GM12878 (cell line): ENCODE results near the gene PLEKHA5. TPM values are rescaled to one million over a fixed set of nuclear protein-coding genes. Genes with fewer than 3 reads are reported as not detected.

ENCODE experiments used
- ATAC-seq: fragments of 200-7000 bp; cut with Tn5 transposase; 3 replicates; pipeline ENCODE4 v1.9.1; 2020; ENCODE audit warnings: mild to moderate bottlenecking, moderate library complexity
- BruUV-seq: library from RNA; stranded (reverse); fragments of 400-500 nt; replicated peaks from 2 replicates; lab custom pipeline; 2021; lab: Mats Ljungman, UMichigan
- CTCF ChIA-PET: fragments of 300-600 bp; sonication (Branson Sonifier 250); formaldehyde crosslinking; extraction: SDS; loops from one replicate; lab custom pipeline; 2021; ENCODE audit warnings: inconsistent platforms; lab: Yijun Ruan, JAX
- POLR2A ChIA-PET: fragments of 350-600 bp; formaldehyde crosslinking; extraction: SDS; loops from one replicate; lab custom pipeline; 2021; ENCODE audit warnings: inconsistent platforms; lab: Charles Lee
- RAD21 ChIA-PET: fragments of 300-600 bp; sonication (Branson Sonifier 250); formaldehyde crosslinking; loops from one replicate; lab custom pipeline; 2023; ENCODE audit warnings: antibody characterized with exemption; ENCODE audit not compliant: unreplicated experiment; lab: Charles Lee
- SMC1A ChIA-PET: fragments of 300-600 bp; sonication (Branson Sonifier 250); formaldehyde crosslinking; loops from one replicate; lab custom pipeline; 2023; ENCODE audit not compliant: unreplicated experiment, uncharacterized antibody; lab: Charles Lee
- DNase-seq: peaks from one replicate; pipeline ENCODE4 v3.0.0-alpha.2; 2011; ENCODE audit warnings: low read depth, low spot score
- FAIRE-seq: peaks from 3 replicates; lab custom pipeline; 2011; peaks lifted over from hg19 to GRCh38; lab: Jason Lieb, UNC
- H2AFZ ChIP-seq: 2 replicates; pipeline ENCODE4 v1.6.0; 2011; ENCODE audit warnings: low read depth, low read length, control low read depth; ENCODE audit not compliant: control insufficient read depth
- H3K27ac ChIP-seq: 2 replicates; pipeline ENCODE4 v1.5.1; 2011; ENCODE audit warnings: control low read depth; ENCODE audit not compliant: control insufficient read depth, insufficient read depth
- H3K27me3 ChIP-seq, 2 experiments: replicated peaks in 1 of 2; 2 replicates each; pipeline versions ENCODE4 v1.6.0 to v1.6.1; 2011; ENCODE audit warnings: low read length in 1 of 2; ENCODE audit not compliant: control insufficient read depth in 2 of 2, insufficient read depth in 2 of 2
- H3K36me3 ChIP-seq, 2 experiments: 2 replicates each; pipeline ENCODE4 v1.5.1; 2011; ENCODE audit warnings: low read length in 1 of 2; ENCODE audit not compliant: control insufficient read depth in 2 of 2, insufficient read depth in 2 of 2
- H3K4me1 ChIP-seq: 2 replicates; pipeline ENCODE4 v1.6.1; 2011; ENCODE audit warnings: mild to moderate bottlenecking, low read length, moderate library complexity, mixed read lengths; ENCODE audit not compliant: control insufficient read depth, insufficient read depth
- H3K4me2 ChIP-seq: 2 replicates; pipeline ENCODE4 v1.6.0; 2011; ENCODE audit warnings: control low read depth; ENCODE audit not compliant: control insufficient read depth, insufficient read depth
- H3K4me3 ChIP-seq: fragments of 200-600 bp; sonication (generic); 2 replicates; pipeline ENCODE4 v1.5.1; 2016
- H3K79me2 ChIP-seq: 2 replicates; pipeline ENCODE4 v1.6.0; 2011; ENCODE audit warnings: low read length; ENCODE audit not compliant: control insufficient read depth, insufficient read depth
- H3K9ac ChIP-seq: 2 replicates; pipeline ENCODE4 v1.8.0; 2011; ENCODE audit warnings: low read length, control low read depth, mixed read lengths; ENCODE audit not compliant: control insufficient read depth, insufficient read depth
- H3K9me3 ChIP-seq: replicated peaks from 3 replicates; pipeline ENCODE4 v1.5.1; 2011; ENCODE audit warnings: mild to moderate bottlenecking, low read length; ENCODE audit not compliant: control insufficient read depth, insufficient read depth
- H4K20me1 ChIP-seq: 2 replicates; pipeline ENCODE4 v1.6.0; 2011; ENCODE audit not compliant: control insufficient read depth, insufficient read depth
- ATF2 ChIP-seq: IDR thresholded peaks from 2 replicates; pipeline ENCODE4 v1.6.1; 2012; ENCODE audit warnings: low read length, inconsistent platforms
- CBX5 ChIP-seq: sonication (generic); IDR thresholded peaks from 2 replicates; pipeline ENCODE4 v1.6.1; 2016; ENCODE audit warnings: low read depth, moderate library complexity, mild to moderate bottlenecking, inconsistent platforms
- FOXK2 ChIP-seq: fragments of 450-650 bp; IDR thresholded peaks from 2 replicates; pipeline ENCODE4 v1.6.1; 2017; ENCODE audit warnings: mild to moderate bottlenecking, moderate library complexity
- IKZF2 ChIP-seq, 2 experiments: fragments of 450-650 bp; IDR thresholded peaks; 2 replicates each; pipeline ENCODE4 v1.6.1; 2017; ENCODE audit warnings: mild to moderate bottlenecking in 2 of 2, moderate library complexity in 2 of 2
- JUNB ChIP-seq: IDR thresholded peaks from 2 replicates; pipeline ENCODE4 v1.6.1; 2016; ENCODE audit warnings: antibody characterized with exemption, mild to moderate bottlenecking
- LARP7 ChIP-seq: fragments of 450-650 bp; IDR thresholded peaks from 2 replicates; pipeline ENCODE4 v1.6.1; 2017; ENCODE audit warnings: mild to moderate bottlenecking
- NFXL1 ChIP-seq: fragments of 450-650 bp; IDR thresholded peaks from 2 replicates; pipeline ENCODE4 v1.6.1; 2017; ENCODE audit warnings: antibody characterized with exemption, mild to moderate bottlenecking, borderline replicate concordance
- NKRF ChIP-seq: fragments of 450-650 bp; conservative IDR thresholded peaks from 2 replicates; pipeline ENCODE4 v1.6.1; 2017; ENCODE audit warnings: mild to moderate bottlenecking, moderate library complexity
- SMARCA5 ChIP-seq: fragments of 450-650 bp; IDR thresholded peaks from 2 replicates; pipeline ENCODE4 v1.6.1; 2017; ENCODE audit warnings: mild to moderate bottlenecking
- ZBED1 ChIP-seq: IDR thresholded peaks from 2 replicates; pipeline ENCODE4 v1.6.1; 2016; ENCODE audit warnings: borderline replicate concordance
- ZBTB4 ChIP-seq: fragments of 450-650 bp; formaldehyde crosslinking; IDR thresholded peaks from 2 replicates; pipeline ENCODE4 v1.4.0; 2022; ENCODE audit warnings: mild to moderate bottlenecking, moderate library complexity
- WGBS: methylation state at CpG from one replicate; pipeline ENCODE4 v1.1.6; 2016; ENCODE audit warnings: low lambda C conversion rate; ENCODE audit not compliant: insufficient replicate concordance, insufficient coverage; ENCODE audit errors: missing lambda C conversion rate; 5-methylcytosine and 5-hydroxymethylcytosine counted together
- in situ Hi-C: fragments of 300-500 bp; cut with MboI; formaldehyde crosslinking; loops from 9 replicates; pipeline ENCODE4 v1.14.3; 2018; ENCODE audit warnings: mixed read lengths
- intact Hi-C: fragments of 100-400 bp; cut with micrococcal nuclease; formaldehyde crosslinking; loops from one replicate; pipeline ENCODE4 v1.14.2; 2022; ENCODE audit not compliant: unreplicated experiment
- polyA plus RNA-seq, 11 experiments: library from polyadenylated mRNA; depleted of rRNA in 4 of 11; unstranded in 6 of 11; stranded (reverse) in 5 of 11; fragments of >200 nt; fragmentation: Nextera tagmentation in 4 of 11; fragmentation: Illumina TruSeq in 1 of 11; extraction: Ambion mirVana in 4 of 11; extraction: Trizol in 1 of 11; gene quantifications; 1 replicate in 1 of 11; 2 replicates in 10 of 11; pipeline versions ENCODE4 v1.2.1 to v1.2.3, GENCODE V29; 2011 to 2016; ENCODE audit warnings: inconsistent platforms in 2 of 11, missing spikeins in 2 of 11, low read depth in 1 of 11
- total RNA-seq, 4 experiments: library from RNA; depleted of rRNA in 3 of 4; stranded (reverse); fragments of >200 nt in 3 of 4; fragmentation: Illumina TruSeq in 1 of 4; extraction: Trizol in 1 of 4; gene quantifications; 2 replicates each; pipeline versions ENCODE4 v1.2.1 to v1.2.3, GENCODE V29; 2013 to 2021

Gene PLEKHA5
- total and polyA plus RNA-seq, 10 of the 15 experiments (the other 5 are each of a cell fraction or from before 2014, with no cell fraction given) = 0.09 to 0.33 (median 0.18) TPM; not detected in 3

- no peaks in the 10 kb centered on the region for H3K36me3 ChIP-seq
- in situ Hi-C loops = no loop called here
- no peaks in the 10 kb centered on the region for H3K9me3 ChIP-seq
- ChIA-PET SMC1A (interaction anchor here (1.3 kb wide), 1 partner anchor 9 kb away, joined by 3 read pairs; no protein-coding TSS in a partner anchor), RAD21 (no interaction called here), CTCF (no interaction called here)
- H3K4me3 ChIP-seq = no peak overlapping the region
- no peaks in the 10 kb centered on the region for H4K20me1 ChIP-seq
- no TSS peak for BruUV-seq
- DNase-seq = no peak
- no peaks in the 10 kb centered on the region for H3K27me3 ChIP-seq
- H3K9ac ChIP-seq = no peak overlapping the region
- intact Hi-C loops = no loop called here
- TF ChIP-seq NFXL1 (no peak), LARP7 (no peak), SMARCA5 (no peak), NKRF (no peak)
- TF ChIP-seq, all 136 proteins: peak for 0
- no peak for FAIRE-seq
- 36% methylated on average over 5 of the region's 5 CpGs for WGBS
- ATAC-seq = no peak
- POLR2A ChIA-PET = no interaction called here
- Histone ChIP-seq H3K79me2 (no peaks in the 10 kb centered on the region), H3K4me2 (no peak overlapping the region), H3K4me1 (no peaks in the 10 kb centered on the region), H3K27ac (no peak overlapping the region), H2AFZ (no peak overlapping the region)
Observed at GRCh38 chr12:19376691-19377090, 247.2 kb downstream of the PLEKHA5 start.

DNA sequence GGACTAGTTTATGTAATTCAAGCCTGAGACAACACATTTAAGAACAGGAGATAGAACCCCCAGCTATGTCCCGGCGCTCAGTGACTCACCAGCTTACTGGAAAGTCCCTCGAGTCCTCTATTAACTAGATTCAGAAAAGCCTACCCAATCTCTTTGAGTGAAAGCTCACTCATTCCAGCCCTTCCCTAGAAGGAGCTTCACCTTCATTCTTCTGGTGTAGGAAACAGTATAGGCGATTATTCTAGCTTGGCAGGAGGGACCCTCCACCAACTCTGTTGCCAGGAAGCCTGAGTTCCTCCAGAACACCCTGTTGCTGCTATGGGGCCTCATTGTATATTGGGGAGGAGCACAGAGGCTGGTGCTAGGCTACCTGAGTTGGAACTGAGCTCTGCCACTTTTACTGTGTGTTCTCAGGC, 252.6 kb downstream of the PLEKHA5 start:
- Histone ChIP-seq H3K4me3 (no peak overlapping the region), H3K27me3 (no peaks in the 10 kb centered on the region), H3K36me3 (no peaks in the 10 kb centered on the region), H3K4me2 (peak overlapping the region; percentile 22; the same call in 1 of the 2 replicates), H3K9me3 (no peaks in the 10 kb centered on the region), H3K27ac (peak overlapping the region; percentile 61; the same call in 1 of the 2 replicates), H4K20me1 (no peaks in the 10 kb centered on the region), H3K4me1 (peaks cover 3% of the 10 kb centered on the region; the same call in 1 of the 2 replicates), H3K79me2 (no peaks in the 10 kb centered on the region), H2AFZ (peak overlapping the region; percentile 75), H3K9ac (no peak overlapping the region)
- SMC1A ChIA-PET = interaction anchor here (0.6 to 1.3 kb wide), 6 partner anchors 28 to 250 kb away, joined by 3 to 4 read pairs (median 3); no protein-coding TSS in a partner anchor
- RAD21 ChIA-PET = interaction anchor here (0.8 to 1.5 kb wide), 4 partner anchors 11 to 75 kb away, joined by 3 to 4 read pairs (median 4); no protein-coding TSS in a partner anchor
- POLR2A ChIA-PET = interaction anchor here (0.7 kb wide), 1 partner anchor 56 kb away, joined by 3 read pairs; no protein-coding TSS in a partner anchor
- ATAC-seq (peak; percentile 96), DNase-seq (peak; percentile 46), FAIRE-seq (peak; percentile 18)
- in situ Hi-C loops (no loop called here), intact Hi-C loops (loop anchor here (10.0 kb wide), 1 partner anchor 103 kb away; no protein-coding TSS in a partner anchor)
- BruUV-seq = no TSS peak
- 2% methylated on average over 4 of the region's 4 CpGs for WGBS
- CTCF ChIA-PET = no interaction called here
- TF ChIP-seq FOXK2 (no peak), ZBTB4 (CRISPR knock-in tag) (no peak), ATF2 (no peak), JUNB (peak; percentile 60), CBX5 (0 out of 2 replicates have a peak, but pooled peaks have one; percentile 50), IKZF2 (IDR thresholded peaks at IDR 0.05) (0 out of 4 replicates have a peak, but pooled peaks of 1 of the 2 experiments have one; percentile 8), ZBED1 (no peak)
